Activated CD4-positive, alpha-beta T cell treated with anti-CD3 and anti-CD28 coated beads, Interleukin-2, Interleukin-4, amounts not matched to agents 100 ng/mL and 50 ng/mL, durations not matched to agents 16 hours and 8 hours (primary cell): ENCODE measurements around the gene CFAP61.

ENCODE experiments used
- DNase-seq: peaks from one replicate; pipeline ENCODE4 v3.0.0-alpha.2; 2020; ENCODE audit warnings: low spot score

The CFAP61 gene

DNA sequence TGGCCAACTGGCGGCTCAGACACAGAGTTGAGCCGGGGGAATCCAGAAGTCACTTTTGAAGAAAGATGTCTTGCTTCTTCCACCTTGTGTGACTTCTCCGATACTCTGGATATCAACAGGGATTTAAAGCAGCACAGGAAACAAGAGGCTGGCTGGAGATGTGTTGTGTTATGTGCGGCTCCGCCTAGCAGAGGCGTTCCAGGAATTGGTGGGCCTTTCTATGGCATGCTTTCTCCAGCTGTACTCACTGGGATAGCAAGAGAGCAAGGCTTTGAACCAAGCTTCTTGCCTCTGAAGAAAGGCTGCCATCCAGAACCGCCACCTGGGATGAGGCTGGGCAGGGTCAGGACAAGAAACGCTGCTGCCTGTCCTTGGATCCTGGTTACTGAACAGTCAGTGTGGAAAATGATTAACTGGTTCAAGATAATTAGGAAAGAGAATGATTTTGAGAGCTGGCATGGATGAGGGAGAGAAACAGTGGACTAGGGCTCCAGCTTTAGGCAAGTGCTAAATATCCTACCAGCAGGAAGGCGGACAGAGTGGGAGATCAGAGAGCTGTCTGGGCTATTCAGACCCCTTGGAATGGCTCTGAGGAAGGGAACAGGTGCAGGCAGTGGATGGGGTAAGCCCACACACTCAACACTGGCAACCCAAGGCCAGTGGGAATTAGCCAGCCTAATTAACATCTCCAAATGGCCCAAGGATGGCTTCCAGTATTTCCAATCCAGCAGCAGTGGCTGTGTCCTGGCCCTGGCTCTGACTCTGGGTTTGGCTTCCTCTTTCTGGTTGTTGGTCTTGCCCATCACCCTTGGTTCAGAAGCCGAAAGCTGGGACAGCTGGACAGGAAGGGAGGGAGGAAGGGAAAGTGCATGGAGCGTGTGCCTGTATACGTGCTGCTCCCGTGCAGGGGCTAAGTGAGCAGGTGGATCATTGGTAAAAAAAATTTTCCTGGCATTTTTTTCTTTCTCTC, 347.5 kb downstream of the CFAP61 start:
- no peak for DNase-seq

DNA sequence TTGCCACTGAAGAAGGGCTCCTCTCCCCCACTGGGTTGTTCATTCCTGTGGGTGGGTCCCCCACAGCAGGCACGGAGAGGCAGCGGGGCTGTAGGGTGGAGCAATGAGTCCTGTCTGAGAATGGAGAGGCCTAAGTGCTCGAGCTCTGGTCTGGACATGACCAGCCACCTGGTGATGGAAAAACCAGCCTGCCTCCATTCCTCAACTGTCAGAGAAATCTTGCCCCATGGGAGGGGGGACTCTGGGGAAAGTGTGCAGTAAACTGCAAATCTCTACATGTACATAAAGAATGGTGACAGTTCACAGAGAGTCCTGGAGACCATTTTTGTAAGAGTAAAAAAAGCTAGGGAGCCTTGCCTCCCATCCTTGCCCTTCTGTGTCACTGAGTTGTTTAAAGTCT, 349.7 kb downstream of the CFAP61 start:
- DNase-seq = no peak

DNA sequence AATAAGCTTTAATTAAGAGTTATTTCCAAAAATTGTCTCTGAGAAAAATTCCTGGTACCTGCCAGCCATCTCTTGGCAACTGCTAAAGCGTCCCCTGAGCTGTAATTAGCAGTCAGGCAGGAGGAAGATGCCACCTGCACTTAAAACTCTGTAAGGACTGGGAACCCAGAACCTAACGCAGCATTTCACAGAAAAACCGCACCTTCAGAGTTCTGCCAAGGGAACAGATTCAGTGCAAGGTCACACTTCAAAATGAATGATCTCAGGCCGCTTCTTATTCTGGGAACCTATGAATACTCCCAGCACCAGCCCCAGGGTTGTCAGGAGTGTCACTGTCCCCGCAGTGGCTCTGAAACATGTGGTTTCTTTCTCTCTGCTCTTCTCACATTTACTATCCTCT, 352.3 kb downstream of the CFAP61 start:
- no peak for DNase-seq

DNA sequence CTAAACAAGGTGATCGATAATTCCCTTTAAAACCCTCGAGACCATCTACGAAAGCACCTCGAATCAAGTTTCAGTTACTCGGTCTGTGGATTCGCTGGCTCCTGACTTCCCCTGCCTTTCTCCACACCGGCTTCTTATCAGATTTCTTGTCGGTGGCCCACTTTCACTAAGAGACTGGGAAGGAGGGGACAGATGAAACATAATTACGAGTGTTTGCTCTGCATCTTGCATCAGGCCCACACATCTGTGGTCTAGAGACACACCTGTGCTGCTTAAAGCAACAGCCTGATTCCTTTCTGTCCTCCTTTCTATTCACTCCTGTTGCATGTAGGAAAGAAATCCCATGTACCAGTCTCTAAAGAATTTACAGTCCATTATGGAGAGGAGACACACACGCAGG, 353.3 kb downstream of the CFAP61 start:
- DNase-seq = no peak

DNA sequence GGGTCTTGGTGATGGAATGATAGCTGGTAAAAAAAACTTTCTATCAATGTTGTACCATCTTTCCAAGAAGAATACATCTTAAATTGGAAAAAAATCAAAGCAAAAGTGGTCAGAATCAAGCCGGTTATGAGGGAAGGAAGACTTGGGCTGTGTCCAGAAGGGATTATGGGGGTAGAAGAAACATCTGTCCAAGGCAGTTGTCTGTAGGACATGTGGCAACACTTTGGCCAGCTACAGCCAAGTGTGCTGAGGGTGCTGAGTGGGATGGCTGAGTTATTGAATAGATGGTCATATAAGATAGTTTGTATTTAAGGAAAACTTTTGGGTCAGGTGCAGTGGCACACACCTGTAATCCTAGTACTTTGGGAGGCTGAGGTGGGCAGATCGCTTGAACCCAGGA, 354.0 kb downstream of the CFAP61 start:
- DNase-seq = no peak

DNA sequence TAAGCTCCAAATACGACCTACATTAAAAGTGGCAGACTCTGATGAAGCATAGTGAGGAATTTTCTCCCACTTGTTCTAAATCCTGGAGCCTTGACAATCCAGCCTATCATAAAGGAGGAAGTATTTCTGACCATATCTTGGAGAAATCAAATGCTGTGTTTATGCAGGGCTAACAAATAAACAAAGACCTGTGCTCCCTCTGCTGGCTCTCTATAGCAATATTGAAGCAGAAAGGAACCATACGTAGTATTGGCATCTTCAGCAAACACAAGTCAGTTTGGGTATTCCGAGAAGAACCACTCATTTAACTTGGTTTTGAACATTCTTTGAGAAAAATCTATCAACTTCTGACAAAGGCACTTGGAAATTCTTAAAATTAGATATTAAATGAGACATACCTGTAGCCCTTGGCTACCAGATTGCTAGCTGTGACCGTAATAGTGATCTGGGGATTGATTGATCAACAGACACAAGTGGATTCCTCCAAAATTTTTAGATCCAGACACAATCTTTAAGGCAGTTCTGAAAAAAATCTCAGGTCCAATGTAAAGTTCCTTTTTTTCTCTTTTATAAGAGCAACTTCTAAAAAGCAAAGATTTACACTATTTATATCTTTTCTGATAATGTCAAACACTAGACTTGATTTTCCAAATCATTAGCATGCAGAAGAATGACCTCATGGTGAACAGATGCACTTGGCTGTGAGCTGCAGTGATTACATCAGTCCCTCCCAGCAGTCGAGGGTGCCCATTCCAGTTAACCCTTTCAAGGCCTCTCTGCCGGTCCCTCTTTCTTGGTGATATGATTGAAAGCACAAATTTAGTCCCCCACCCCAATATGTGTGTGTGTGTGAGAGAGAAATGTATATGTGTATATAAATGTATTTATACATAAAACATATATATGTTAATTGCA, 355.8 kb downstream of the CFAP61 start:
- no peak for DNase-seq

DNA sequence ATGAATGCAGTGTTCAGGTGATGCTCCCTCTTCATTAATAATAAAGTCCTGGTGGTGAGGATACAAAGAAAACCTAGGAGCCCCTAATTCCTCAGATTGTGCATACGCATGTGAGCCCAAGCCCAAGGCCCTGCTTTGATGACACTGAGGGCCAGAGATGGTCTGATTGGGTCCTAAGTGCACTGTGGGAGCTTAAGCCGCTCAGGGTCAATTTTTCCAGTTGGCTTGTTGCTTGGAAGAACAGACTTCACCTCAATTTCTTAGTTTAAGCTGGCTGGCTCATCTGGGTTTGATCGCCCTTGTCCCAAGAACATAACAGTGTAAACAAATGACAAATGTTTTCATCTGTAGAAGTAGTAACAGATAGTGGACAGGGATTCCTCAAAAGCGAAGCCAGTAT, 357.0 kb downstream of the CFAP61 start:
- DNase-seq = no peak
